HG03159 (cell line): Measurements from ENCODE around the gene LEP.
"Not testable (repeated sequence)": the region's sequence is repeated elsewhere in the genome, so short reads cannot be mapped to it uniquely, and the experiment has no call there.

Experiments used
- ATAC-seq: cut with Tn5 transposase; IDR thresholded peaks from one replicate; pipeline ENCODE4 v1.9.1; 2021; ENCODE audit warnings: mild to moderate bottlenecking, moderate library complexity; ENCODE audit not compliant: unreplicated experiment

Gene LEP

GRCh38 chr7:128210590-128211570 lies 30.2 kb upstream of the LEP start:
- no peak for ATAC-seq

DNA sequence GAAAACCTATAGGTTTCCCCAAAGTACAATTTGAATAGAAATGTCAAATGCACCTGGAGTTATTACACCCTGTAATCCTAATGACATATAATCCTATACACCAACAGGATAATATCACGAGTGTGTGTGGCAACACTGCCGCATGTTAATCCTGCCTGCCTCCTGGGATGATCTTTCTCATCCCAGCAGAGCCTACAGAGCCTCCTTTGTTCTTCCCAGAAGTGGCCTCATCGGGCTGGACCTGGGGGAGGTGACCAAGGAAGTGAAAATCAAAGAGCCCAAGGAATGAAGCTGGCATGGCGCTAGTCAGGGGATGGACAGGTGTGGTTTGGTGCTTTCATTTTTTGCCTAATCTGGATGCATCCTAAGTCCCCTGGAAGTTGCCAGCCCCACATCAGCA lies 29.5 kb upstream of the LEP start:
- no peak for ATAC-seq

DNA sequence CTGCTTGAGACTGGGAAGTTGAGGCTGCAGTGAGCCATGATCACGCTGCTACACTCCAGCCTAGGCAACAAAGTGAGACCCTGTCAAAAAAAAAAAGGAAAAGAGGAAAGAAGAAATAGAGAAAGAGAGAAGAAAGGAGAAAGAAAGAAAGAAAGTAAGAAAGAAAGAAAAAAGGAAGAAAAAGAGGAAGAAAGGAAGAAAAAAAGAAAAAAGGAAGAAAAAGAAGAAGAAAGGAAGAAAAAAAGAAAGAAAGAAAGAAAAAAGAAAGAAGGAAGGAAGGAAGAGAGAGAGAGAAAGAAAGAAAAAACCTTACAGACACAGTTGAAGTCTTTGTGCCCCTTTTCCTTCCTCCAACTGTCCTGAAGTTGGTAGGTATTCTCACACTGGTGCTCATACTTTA lies 26.6 kb upstream of the LEP start:
- ATAC-seq: no peak

GRCh38 chr7:128215281-128215680 lies 25.8 kb upstream of the LEP start:
- no peak for ATAC-seq

DNA sequence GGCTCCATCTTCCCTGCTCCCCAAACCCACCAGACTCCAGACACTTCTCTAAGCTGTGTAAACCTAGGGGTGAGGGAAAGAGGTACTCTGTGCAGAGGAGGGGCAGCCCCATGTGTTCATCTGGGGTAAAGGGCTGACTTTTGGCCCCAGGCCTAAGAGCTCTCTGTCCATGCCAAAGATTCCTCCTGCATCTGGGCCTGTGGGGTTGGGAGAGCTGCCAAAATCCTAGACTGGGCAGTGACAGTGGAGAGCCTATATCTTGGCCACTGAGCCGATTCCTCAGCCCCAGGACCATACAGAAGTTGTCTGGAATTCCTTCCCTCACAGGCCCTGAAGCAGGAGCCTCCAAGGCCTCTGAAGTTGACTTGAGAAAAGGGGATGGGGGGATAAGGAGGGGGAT lies 25.3 kb upstream of the LEP start:
- no peak for ATAC-seq

GRCh38 chr7:128217030-128217805 lies 23.9 kb upstream of the LEP start:
- ATAC-seq: no peak

DNA sequence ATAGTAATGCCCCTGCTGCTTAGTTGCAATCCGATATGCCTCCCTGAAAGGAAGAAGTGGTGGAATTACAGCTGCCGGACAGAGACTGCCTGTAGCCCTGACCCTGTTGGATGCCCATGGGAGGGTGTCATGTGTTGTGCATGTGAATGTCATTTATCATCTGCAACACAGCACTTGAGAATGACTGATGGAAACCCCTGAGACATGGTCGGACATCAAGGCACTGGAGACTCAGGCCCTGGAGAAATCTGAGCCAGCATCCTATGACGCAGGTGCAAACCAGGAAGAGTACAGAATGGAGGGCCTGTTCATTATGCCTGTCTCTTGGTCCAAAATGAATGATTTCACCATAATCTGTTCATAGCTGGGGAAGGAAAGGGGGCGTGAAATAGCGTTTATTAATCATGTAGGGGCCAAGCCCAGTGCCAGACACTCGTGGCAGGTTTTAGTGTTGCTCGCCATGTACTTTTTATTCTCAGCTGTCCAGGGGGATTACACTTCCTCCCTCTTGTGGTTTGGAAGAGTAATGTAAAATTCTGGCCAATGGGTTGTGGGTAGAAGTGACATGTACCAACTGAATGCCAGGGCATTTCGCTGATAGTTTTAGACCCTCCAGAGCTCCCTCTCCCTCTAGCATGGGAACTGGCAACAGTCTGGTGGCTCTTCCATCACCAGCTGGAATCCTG lies 23.0 kb upstream of the LEP start:
- ATAC-seq: no peak

- ATAC-seq: no peak
Observed at GRCh38 chr7:128219636-128220035, 21.4 kb upstream of the LEP start.

DNA sequence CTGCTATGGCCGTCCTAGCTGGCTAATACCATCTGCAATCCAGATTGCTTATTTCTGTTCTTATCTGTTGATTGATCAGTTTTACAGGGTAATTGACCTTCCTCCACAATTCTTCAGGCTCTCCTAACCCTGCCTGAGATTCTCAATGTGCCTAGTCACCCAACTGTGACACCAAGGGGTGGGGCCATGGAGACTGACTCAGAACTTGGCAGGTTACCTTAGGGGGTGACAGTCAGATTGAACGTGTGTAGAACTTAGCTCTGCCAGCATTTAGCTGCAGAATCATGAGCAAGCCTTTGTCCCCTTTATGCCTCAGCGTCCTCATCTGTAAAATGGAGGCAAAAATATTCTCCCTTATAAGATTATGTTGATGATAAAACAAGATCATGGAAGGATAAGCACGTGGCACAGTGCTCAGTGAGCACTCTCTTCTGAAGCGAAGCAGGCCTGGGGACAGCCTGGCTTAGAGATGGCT lies 19.1 kb upstream of the LEP start:
- no peak for ATAC-seq

DNA sequence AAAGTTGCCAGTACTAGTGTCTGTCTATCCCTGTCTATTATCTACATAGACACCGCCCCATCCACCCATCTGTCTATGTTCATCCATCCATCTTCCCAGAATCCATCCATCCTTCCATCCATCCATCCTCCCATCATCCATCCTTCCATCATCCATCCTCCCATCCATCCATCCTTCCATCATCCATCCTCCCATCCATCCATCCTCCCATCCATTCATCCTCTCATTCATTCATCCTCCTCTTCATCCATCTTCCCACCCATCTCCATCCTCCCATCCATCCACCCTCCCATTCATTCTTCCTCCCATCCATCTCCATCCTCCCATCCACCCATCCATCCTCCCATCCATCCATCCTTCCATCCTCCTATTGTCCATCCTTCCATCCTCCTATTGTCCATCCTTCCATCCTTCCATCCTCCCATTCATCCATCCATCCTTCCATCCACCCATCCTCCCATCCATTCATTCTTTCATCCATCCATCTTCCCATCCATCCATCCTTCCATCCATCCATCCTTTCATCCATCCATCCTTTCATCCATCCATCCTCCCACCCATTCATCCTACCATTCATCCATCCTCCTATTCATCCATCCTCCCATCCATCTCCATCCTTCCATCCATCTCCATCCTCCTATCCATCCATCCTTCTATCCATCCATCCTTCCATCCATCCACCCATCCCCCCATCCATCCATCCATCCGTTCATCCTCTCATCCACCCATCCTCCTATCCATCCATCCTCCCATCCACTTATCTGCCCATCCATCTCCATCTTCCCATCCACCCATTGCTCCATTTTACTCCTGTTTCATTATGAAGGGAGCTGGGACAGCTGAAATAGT lies 14.7 kb upstream of the LEP start:
- no peak for ATAC-seq

DNA sequence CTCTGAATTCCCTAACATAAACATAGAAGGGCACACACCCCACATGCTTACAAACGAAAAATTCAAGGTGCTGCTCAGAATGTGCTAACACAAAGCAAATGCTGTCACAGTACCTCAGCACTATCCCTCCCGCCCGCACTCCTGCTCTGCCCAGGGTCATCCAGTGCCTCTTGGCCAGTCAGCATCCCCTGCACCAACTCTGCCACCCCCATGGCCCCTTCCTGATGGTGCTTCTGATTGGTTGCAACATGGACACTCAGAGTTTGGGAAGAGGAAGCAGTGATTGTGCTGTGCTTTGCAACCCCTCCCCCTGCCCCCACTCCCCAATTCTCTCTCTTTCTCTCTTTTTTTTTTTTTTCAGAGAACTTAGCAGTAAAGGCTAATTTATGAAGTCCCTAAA lies 13.8 kb upstream of the LEP start:
- ATAC-seq: no peak

- ATAC-seq: no peak
Observed at GRCh38 chr7:128231021-128231420, 10.1 kb upstream of the LEP start.

- ATAC-seq: no peak
Observed at GRCh38 chr7:128231677-128232076, 9.4 kb upstream of the LEP start.

DNA sequence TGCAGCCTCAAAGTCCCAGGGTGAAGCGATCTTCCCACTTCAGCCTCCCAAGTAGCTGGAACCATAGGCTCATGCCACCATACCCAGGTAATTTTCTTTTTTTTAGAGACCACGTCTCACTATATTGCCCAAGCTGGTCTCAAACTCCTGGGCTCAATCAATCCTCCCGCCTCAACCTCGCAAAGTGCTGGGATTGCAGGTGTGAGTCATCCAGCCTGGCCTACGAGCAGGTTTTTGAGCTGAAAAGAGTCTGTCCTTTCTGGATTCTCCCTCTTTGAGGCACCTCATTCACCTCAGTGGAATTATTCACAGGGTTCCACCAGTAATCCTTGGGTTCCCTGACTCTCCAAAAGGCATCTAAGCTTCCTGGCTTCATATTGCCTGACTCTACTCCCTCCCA lies 7.6 kb upstream of the LEP start:
- ATAC-seq: no peak

DNA sequence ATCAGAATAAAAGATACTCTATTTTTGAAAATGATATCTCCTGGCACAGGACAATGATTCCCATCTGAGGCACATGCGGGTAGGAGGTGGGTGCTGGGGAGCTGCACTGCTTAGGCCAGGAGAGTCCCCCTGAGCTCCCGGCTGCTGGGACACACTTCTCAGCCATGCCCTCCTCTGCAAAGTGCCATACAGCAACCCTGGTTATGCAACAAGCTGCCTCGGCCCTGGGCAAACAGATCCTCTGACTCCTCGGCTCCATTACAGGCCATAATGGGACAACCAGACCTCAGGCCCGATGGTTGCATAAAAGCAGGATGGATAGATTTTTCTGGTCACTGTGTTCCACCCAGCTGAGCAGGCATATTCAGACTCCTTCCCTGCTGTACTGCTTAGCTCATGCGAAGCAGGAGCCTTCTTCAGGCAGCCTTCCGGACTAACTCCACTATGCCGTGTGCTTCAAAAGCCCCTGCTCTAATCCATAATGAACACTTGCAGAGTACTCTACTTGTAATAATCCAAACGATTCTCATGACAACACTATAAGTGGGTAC lies 6.5 kb upstream of the LEP start:
- ATAC-seq: no peak

DNA sequence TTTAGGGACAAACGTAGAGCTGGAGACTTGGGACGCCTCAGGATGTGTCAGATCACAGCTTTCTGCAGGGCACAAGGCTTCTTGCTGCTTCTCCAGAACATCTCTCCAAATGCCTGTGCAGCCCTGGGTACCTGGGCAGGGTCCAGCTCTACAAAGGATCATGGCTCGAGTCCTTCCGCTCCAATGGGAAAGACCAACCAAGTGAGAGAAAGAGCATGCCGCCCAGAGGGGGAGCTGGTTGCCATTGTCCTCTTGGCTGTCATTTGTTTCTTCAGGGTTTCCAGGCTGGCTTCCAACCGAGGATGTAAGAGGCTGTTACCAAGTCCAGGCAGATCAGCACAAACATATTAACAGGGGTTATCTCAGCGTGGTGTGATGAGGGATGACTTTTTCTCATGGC lies 5.6 kb upstream of the LEP start:
- ATAC-seq: no peak

DNA sequence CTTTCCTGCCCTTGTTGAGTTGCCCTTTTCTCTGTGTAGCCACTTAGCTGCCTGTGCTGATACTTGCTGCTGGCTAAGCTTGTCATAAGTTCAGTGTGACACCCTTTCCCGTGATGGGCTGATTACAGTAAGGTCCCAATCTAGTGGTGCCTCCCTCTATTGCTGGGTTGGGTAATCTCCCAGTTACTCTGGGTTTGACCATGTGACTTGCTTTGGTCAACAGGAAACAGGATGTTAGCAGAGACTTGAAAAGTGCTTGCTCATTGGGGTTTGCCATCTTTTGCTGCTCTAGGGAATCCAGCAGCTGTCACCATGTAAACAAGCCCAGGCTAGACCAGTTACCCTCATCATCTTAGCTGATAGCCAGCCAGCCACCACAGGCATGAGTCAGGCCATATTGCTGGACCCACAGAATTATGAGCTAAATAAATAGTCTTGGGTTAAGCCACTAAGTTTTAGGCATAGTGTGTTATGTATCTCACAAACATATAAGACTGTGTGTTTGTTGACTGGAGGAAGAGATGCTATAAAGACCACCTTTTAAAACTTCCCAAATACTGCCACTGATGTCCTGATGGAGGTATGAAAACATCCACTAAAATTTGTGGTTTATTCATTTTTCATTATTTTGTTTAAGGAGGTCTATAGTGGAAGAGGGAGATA lies 4.0 kb upstream of the LEP start:
- ATAC-seq: no peak

DNA sequence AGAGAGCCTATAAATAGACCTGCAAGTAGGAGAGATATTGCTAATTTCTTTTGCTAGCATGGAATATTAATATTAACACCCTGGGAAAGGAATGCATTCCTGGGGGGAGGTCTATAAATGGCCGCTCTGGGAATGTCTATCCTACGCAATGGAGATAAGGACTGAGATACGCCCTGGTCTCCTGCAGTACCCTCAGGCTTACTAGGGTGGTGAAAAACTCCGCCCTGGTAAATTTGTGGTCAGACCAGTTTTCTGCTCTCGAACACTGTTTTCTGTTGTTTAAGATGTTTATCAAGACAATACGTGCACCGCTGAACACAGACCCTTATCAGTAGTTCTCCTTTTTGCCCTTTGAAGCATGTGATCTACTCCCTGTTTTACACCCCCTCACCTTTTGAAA lies 1.9 kb upstream of the LEP start:
- not testable (repeated sequence) for ATAC-seq

- ATAC-seq: no peak
Observed at GRCh38 chr7:128242661-128243060, 1.6 kb downstream of the LEP start.

DNA sequence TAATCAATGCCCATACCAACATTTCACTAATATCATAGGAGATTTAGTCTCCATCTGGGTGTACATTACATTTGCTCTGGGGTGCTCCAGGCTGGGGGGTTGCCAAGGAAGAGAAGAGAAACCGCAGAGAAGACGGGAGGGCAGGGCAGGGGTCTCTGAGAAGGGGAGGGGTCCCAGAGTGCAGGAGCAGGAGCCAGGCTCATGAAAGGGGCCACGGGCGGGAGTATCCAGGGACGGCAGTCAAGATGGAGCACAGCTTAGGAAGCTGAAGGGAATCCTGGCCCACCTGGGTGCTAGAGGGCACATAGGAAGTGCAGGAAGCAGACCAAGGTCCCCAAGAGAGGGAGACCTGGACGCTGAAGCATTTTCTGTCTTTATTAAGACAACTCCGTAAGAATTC lies 2.2 kb downstream of the LEP start:
- no peak for ATAC-seq
